Measurements from ENCODE around the gene FSTL4.

DNA sequence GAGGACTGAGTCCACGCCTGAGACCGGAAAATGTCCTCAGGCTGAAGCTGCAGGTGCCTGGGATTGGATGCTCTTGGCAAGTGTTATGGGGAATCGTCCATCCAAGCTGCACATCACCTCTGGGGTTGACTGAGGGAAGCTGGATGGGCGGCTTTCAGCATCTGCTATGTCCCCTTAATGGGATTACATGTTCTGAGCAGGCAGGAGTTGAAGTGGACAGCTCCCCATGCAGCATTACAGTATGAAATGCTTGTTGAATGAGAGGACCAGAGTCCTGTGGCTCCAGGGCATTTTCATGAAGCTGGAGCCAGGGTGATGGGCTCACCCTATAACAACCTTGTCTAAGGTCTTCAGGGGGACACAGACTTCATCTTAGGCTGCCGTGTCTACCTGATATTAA is 289.6 kb downstream of the FSTL4 start:
- TF ChIP-seq, protein P1, sequence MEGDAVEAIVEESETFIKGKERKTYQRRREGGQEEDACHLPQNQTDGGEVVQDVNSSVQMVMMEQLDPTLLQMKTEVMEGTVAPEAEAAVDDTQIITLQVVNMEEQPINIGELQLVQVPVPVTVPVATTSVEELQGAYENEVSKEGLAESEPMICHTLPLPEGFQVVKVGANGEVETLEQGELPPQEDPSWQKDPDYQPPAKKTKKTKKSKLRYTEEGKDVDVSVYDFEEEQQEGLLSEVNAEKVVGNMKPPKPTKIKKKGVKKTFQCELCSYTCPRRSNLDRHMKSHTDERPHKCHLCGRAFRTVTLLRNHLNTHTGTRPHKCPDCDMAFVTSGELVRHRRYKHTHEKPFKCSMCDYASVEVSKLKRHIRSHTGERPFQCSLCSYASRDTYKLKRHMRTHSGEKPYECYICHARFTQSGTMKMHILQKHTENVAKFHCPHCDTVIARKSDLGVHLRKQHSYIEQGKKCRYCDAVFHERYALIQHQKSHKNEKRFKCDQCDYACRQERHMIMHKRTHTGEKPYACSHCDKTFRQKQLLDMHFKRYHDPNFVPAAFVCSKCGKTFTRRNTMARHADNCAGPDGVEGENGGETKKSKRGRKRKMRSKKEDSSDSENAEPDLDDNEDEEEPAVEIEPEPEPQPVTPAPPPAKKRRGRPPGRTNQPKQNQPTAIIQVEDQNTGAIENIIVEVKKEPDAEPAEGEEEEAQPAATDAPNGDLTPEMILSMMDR (IDR thresholded peaks at IDR 0.05 in 4 of 5, conservative IDR thresholded peaks at IDR 0.05 in 1 of 5) = no peak
- no peak for TF ChIP-seq POLR2A (IDR thresholded peaks at IDR 0.05)

Data from gastrocnemius medialis (tissue), 4 donors.